ENCODE data around the gene STK40.

DNA sequence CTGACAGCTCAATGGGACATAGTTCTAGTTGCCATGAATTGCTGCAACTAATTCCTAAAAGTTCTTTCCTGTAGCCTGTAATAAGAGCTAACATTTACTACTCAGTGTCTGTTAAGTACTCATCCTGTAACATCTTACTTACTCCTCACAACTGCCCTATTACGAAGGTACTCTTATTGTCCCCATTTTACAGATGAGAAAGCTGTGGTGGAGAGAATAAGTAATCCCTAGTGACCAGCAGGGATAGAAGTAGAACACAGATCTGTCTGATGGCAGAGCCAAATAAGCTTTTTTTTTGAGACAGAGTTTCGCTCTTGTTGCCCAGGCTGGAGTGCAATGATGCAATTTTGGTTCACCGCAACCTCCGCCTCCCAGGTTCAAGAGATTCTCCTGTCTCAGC is 3.1 kb downstream of the STK40 start:
- TF ChIP-seq, protein P1, sequence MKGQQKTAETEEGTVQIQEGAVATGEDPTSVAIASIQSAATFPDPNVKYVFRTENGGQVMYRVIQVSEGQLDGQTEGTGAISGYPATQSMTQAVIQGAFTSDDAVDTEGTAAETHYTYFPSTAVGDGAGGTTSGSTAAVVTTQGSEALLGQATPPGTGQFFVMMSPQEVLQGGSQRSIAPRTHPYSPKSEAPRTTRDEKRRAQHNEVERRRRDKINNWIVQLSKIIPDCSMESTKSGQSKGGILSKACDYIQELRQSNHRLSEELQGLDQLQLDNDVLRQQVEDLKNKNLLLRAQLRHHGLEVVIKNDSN (IDR thresholded peaks at IDR 0.05): no peak
- TF ChIP-seq EP300 (IDR thresholded peaks at IDR 0.05; ENCODE audit: borderline replicate concordance): no peak
- no peak for TF ChIP-seq TAF1 (IDR thresholded peaks at IDR 0.05; ENCODE audit: low read depth)
